Hematopoietic multipotent progenitor cell treated with erythropoietin and hydrocortisone succinate and interleukin-3 and kit ligand, for 4 days (in vitro differentiated cells): Measurements from ENCODE around the gene RAB21.
"Not testable (repeated sequence)": the region's sequence is repeated elsewhere in the genome, so short reads cannot be mapped to it uniquely, and the experiment has no call there.

Source experiments
- DNase-seq: peaks from one replicate; pipeline ENCODE4 v3.0.0-alpha.2; 2015

The RAB21 gene

GRCh38 chr12:71755146-71755892 lies 656 bp downstream of the RAB21 start:
- DNase-seq = peak; percentile 66

GRCh38 chr12:71756054-71756690 lies 1.5 kb downstream of the RAB21 start:
- no peak for DNase-seq

- no peak for DNase-seq
Measured at GRCh38 chr12:71759941-71760340, 5.3 kb downstream of the RAB21 start.

- DNase-seq = peak; percentile 35
Measured at GRCh38 chr12:71760471-71760870, 5.8 kb downstream of the RAB21 start.

GRCh38 chr12:71761354-71761753 lies 6.7 kb downstream of the RAB21 start:
- not testable (repeated sequence) for DNase-seq

GRCh38 chr12:71763677-71764379 lies 9.2 kb downstream of the RAB21 start:
- no peak for DNase-seq

GRCh38 chr12:71764587-71765321 lies 10.1 kb downstream of the RAB21 start:
- no peak for DNase-seq

GRCh38 chr12:71766202-71766601 lies 11.5 kb downstream of the RAB21 start:
- DNase-seq = no peak

- DNase-seq = no peak
Measured at GRCh38 chr12:71767183-71767582, 12.5 kb downstream of the RAB21 start.

- DNase-seq = no peak
Measured at GRCh38 chr12:71768900-71769299, 14.2 kb downstream of the RAB21 start.

GRCh38 chr12:71771069-71771468 lies 16.4 kb downstream of the RAB21 start:
- DNase-seq = no peak

GRCh38 chr12:71772735-71773134 lies 18.1 kb downstream of the RAB21 start:
- DNase-seq = peak; percentile 38

GRCh38 chr12:71780237-71780822 lies 25.7 kb downstream of the RAB21 start:
- peak; percentile 86 for DNase-seq

- peak; percentile 57 for DNase-seq
Measured at GRCh38 chr12:71782017-71782416, 27.4 kb downstream of the RAB21 start.

- DNase-seq = peak; percentile 53
Measured at GRCh38 chr12:71786829-71787228, 32.2 kb downstream of the RAB21 start.

GRCh38 chr12:71787580-71787979 lies 32.9 kb downstream of the RAB21 start:
- peak; percentile 87 for DNase-seq

- peak; percentile 63 for DNase-seq
Measured at GRCh38 chr12:71790331-71790730, 35.7 kb downstream of the RAB21 start.

- no peak for DNase-seq
Measured at GRCh38 chr12:71791473-71792150, 36.9 kb downstream of the RAB21 start.

GRCh38 chr12:71792599-71792998 lies 37.9 kb downstream of the RAB21 start:
- no peak for DNase-seq

- DNase-seq = no peak
Measured at GRCh38 chr12:71795901-71796300, 41.2 kb downstream of the RAB21 start.

GRCh38 chr12:71797531-71797930 lies 42.9 kb downstream of the RAB21 start:
- DNase-seq = no peak

- DNase-seq = no peak
Measured at GRCh38 chr12:71799106-71799505, 44.4 kb downstream of the RAB21 start.
